Measurements from ENCODE around the gene CHST8.
"Not testable (repeated sequence)": the region's sequence is repeated elsewhere in the genome, so short reads cannot be mapped to it uniquely, and the experiment has no call there.

Gene CHST8

GRCh38 chr19:33646306-33646705 lies 24.6 kb downstream of the CHST8 start:
- no peak for DNase-seq

GRCh38 chr19:33647146-33647545 lies 25.4 kb downstream of the CHST8 start:
- DNase-seq = no peak

DNA sequence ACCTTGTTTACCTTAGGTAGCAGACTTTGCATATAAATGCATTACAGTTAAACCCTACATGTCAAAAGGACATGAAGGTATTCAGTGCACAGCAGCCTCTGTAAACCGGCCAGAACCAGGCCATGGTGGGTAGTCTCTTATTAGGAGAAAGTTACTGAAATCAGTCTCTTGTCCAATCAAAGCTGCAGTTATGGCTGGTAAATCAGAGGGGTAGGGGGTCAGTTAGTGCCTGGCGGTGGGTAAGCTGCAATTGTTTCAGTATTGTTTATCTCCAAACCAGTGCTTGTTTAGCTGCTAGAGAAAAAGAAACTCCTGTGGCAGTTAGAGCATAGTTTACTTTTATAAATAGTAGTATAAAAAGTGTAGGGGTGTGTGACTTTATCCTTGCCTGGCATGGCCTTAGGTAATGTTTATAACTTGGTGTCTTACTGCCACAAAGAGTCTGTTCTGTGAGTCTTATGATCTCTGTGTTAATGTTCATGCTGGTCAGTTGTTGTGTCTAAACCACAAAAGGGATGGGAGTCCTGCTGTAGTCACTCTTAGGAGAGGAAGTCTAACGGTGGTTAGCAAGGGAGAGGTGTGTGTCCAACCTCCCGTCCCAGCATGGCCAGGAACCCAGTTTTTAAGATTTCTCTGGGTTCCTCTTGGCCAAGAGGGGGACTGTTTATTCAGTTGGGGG lies 28.0 kb downstream of the CHST8 start:
- no peak for DNase-seq

DNA sequence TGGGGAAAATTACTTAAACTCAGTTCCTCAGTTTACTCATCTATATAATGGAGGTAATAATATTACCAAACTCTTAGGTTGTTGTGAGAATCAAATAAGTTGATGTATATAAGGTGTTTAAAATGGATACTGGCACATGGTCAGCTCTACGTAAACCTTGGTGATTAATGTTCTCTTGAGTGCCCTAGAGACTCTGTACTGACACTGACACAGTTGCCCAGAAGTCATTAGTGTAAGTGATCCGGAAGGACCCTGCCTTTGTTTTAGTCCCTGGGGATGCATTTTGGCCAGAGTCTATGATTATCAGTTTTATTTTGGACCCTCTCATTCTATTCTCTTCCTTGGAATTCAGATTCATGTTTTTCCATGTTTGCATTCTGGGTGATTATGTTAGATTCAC lies 31.9 kb downstream of the CHST8 start:
- DNase-seq = no peak

DNA sequence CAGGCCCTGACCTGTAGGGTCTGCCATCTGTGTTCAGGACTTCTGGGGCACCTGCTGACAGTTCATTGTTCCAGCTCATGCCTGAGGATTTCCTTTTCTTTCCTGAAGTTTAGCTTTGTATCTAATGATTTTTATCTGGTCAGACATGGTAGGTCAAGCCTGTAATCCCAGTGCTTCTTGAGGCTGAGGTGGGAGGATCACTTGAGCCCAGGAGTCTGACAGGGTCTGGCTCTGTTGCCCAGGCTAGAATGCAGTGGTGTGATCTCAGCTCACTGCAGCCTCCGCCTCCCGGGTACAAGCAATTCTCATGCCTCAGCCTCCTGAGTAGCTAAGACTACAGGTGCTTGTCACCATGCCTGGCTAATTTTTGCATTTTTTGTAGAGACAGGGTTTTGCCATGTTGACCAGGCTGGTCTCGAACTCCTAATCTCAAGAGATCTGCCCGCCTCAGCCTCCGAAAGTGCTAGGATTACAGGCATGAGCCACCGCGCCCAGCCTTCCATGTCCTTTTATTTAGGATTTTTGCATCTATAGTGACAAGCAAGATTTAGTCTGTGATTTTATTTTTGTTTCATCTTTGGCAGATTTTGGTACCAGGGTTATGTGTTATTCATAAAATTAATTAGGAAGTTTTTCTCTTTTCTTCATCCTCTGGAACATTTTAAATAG lies 33.2 kb downstream of the CHST8 start:
- no peak for DNase-seq

- DNase-seq = no peak
These were observed 38.1 kb downstream of the CHST8 start for GRCh38 chr19:33659835-33660234.

- no peak for DNase-seq
These were observed 38.8 kb downstream of the CHST8 start for GRCh38 chr19:33660410-33661124.

DNA sequence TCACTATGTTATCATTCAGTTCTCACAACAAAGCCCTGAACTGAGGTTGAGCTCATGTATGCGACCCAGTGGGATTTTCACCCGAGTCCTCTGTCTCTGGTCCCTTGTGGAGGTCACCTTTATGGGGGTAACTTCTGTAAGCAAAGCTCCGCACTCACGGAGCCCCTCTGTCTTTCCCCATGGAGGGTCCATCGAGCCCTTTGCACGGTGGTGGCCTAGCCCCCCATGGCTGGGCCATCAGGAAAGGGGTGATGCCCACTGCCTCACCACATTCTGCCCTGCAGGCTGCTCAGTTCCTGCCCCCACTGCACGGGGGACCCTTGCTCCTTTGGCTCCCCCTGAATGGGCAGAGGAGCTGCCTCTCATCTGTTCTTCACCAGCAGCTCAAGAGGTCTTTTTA lies 39.6 kb downstream of the CHST8 start:
- DNase-seq = no peak

DNA sequence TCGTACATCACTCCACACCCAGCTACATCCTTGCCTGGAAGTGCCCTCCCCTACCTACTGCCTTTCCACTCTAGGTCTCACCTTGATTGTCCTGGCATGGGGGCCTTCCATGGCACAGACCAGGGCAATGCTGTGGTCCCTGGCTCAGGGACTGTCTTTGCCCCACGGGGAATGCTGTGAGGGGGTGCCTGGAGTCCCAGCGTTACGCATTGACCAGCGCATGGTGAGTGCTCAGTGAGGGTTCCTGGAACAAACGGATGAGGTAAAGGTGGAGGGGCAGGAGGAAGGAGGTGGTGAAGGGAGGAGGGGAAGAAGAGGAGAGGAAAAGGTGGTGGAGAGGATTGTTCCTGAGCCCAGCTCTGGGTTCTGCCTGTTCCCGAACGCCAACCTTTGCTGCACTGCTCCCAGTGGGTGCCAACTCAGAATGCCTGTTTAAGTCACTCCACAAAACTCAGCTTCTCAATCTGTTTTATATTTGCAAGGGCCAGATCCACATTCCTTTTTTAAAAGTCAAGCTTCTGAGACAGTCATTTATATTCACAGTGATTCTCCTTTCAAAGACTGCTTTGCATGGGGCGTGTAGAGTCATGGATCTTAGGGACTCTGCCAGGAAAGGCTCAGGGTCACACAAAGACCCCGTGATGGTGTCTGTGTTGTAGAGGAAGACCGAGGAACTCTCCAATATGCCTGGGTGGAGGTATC lies 40.8 kb downstream of the CHST8 start:
- DNase-seq = no peak

GRCh38 chr19:33663316-33663715 lies 41.6 kb downstream of the CHST8 start:
- DNase-seq = not testable (repeated sequence)

GRCh38 chr19:33664744-33665143 lies 43.0 kb downstream of the CHST8 start:
- DNase-seq = no peak

- no peak for DNase-seq
These were observed 44.2 kb downstream of the CHST8 start for GRCh38 chr19:33665776-33666595.

DNA sequence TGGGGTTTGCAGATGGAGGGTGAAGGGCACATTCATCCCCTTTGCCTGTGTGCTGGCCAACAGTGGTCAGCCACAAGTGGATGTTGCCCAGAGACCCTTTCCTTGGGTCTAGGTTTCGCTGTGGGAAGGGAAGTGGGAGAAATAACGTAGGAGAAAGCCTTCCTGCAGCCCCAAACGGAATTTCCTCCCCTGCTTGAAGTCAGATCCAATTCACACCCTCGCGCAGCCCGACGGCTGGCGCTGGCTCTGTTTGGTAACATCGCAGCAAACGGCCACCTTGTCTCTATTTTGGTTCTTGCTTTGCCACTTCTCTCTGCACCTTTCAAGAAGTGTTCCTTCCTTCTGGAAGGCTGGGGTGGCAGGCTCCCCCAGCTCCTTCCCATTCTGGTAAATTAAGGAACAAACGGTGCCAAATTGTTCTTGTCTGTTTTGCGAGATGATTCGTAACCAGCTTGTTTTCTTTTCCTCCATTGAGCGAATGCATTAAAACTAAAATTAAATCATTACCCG lies 45.4 kb downstream of the CHST8 start:
- DNase-seq = no peak

- DNase-seq = no peak
These were observed 46.1 kb downstream of the CHST8 start for GRCh38 chr19:33667881-33668280.

GRCh38 chr19:33668968-33669367 lies 47.2 kb downstream of the CHST8 start:
- DNase-seq = no peak

GRCh38 chr19:33669376-33669775 lies 47.6 kb downstream of the CHST8 start:
- DNase-seq = no peak

GRCh38 chr19:33670398-33670797 lies 48.6 kb downstream of the CHST8 start:
- no peak for DNase-seq

GRCh38 chr19:33671211-33671610 lies 49.5 kb downstream of the CHST8 start:
- no peak for DNase-seq

DNA sequence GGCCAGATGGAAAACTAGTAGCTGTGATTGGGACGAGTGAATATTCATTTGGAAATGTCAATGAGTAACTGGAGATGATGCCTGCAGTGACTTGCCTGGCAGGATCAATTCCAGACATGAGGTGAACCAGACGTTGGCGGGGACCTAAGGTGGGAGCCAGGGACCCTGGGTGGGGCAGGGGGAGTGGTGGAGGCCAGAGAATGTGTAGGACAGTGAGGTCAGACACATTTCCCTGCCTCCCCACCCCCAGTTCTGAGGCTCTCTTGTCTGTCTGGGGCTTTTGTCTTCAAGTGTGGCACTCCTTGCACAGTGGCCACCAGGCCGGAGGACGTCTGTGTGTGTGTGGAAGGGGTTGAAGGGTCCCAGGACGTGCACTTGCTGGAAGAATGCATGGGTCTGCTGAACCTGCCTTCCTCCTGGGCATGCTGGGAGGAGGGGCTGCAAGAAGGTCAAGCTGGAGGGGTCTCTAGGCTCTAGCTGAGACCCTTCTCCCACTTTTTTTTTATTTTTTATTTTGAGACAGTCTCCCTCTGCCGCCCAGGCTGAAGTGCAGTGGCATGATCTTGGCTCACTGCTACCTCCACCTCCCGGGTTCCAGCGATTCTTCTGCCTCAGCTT lies 51.6 kb downstream of the CHST8 start:
- no peak for DNase-seq

DNA sequence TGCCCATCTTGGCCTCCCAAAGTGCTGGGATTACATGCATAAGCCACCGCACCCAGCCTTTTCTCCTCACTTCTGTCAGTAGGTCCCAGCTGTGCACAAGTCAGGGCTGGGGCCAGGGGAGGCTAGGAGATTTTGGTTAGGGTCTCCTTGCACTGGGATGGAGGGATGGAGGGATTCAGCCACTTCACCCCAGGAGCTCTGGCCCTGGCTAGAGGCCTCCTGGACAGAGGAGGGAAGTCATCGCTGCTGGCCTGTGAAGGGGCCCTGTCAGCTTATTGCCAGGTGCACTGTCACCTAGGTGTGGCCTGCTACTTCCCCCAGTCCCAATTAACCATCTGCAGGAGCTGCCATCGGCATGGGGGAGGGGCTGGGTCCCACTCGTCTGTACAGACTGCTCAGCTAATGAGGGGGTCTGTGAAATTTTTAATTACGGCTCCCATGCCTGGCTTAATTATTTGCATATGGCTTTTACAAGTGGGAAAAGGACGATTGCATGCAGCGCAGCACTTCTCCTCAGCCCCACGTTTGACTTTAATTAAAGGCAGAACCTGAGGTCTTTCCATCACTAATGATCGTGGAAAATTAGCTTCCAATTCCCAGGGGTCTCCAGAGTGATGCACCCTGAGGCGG lies 52.4 kb downstream of the CHST8 start:
- no peak for DNase-seq

DNA sequence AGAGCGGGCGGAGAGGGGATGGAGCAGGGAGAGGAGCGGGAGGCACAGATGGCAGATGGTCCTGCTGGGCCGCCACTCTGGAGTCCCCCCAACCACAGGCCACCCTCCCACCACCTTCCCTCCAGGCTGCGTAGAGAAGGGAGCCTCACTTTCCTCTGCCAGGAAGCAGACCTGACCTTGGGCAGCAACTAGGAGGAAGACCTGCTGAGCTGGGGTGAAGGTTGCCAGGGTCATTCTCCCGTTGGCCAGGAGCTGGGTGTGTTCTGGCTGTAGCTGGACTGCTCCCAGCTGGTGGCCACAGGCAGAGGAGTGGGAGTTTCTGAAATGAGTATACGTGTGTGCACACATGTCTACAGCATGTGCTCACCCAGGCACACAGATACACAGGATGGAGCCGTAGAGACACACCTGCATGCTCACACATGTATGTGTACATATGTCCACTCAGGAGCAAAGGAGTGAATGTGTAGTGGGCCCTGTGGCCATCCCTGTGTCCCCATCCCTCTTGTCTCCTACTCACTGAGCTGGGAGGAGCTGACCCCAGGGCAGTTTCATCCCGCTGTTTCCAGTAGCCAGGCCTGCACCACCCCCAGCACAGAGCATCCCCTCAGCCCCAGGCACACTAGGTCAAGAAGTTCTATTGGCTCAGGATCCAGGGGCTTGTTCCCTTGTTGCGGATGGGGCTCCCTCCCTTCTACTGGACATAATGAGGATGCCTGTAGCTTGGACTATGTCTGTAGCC lies 53.0 kb downstream of the CHST8 start:
- no peak for DNase-seq

All from fibroblast of upper back skin (primary cell).